CD4-positive, alpha-beta T cell treated with Interleukin-10 for 1 hour (primary cell): ENCODE measurements around the gene SLC2A6.

Source experiments
- DNase-seq: peaks from one replicate; pipeline ENCODE4 v3.0.0-alpha.2; 2020

The SLC2A6 gene

GRCh38 chr9:133476036-133476931, 2.6 kb downstream of the SLC2A6 start:
- no peak for DNase-seq

GRCh38 chr9:133475292-133476012, 3.4 kb downstream of the SLC2A6 start:
- no peak for DNase-seq

GRCh38 chr9:133474853-133475252, 4.0 kb downstream of the SLC2A6 start:
- no peak for DNase-seq

- DNase-seq = no peak
Observed at GRCh38 chr9:133474215-133474614, 4.7 kb downstream of the SLC2A6 start.

GRCh38 chr9:133473743-133474142, 5.2 kb downstream of the SLC2A6 start:
- no peak for DNase-seq

- DNase-seq = no peak
Observed at GRCh38 chr9:133472753-133473378, 6.0 kb downstream of the SLC2A6 start.

GRCh38 chr9:133472277-133472645, 6.6 kb downstream of the SLC2A6 start:
- no peak for DNase-seq

- no peak for DNase-seq
Observed at GRCh38 chr9:133471551-133472276, 7.2 kb downstream of the SLC2A6 start.

GRCh38 chr9:133470988-133471387, 7.9 kb downstream of the SLC2A6 start:
- no peak for DNase-seq

- no peak for DNase-seq
Observed at GRCh38 chr9:133470427-133470924, 8.4 kb downstream of the SLC2A6 start.

GRCh38 chr9:133468777-133469421, 10.0 kb downstream of the SLC2A6 start:
- no peak for DNase-seq

- no peak for DNase-seq
Observed at GRCh38 chr9:133468374-133468773, 10.5 kb downstream of the SLC2A6 start.

GRCh38 chr9:133467101-133467500, 11.8 kb downstream of the SLC2A6 start:
- no peak for DNase-seq

- no peak for DNase-seq
Observed at GRCh38 chr9:133465984-133466383, 12.9 kb downstream of the SLC2A6 start.

- no peak for DNase-seq
Observed at GRCh38 chr9:133464638-133465037, 14.3 kb downstream of the SLC2A6 start.

- no peak for DNase-seq
Observed at GRCh38 chr9:133463864-133464615, 14.9 kb downstream of the SLC2A6 start.

- no peak for DNase-seq
Observed at GRCh38 chr9:133463234-133463863, 15.6 kb downstream of the SLC2A6 start.

GRCh38 chr9:133461975-133462374, 16.9 kb downstream of the SLC2A6 start:
- DNase-seq = no peak

- peak; percentile 65 for DNase-seq
Observed at GRCh38 chr9:133460405-133461175, 18.3 kb downstream of the SLC2A6 start.
